ENCODE data around the gene ARSK. TPM values are rescaled to one million over a fixed set of nuclear protein-coding genes. Genes with fewer than 3 reads are reported as not detected.

ARSK gene
- total RNA-seq, 4 donors from 2014 or later: 11.0 to 19.9 (median 13.7) TPM

DNA sequence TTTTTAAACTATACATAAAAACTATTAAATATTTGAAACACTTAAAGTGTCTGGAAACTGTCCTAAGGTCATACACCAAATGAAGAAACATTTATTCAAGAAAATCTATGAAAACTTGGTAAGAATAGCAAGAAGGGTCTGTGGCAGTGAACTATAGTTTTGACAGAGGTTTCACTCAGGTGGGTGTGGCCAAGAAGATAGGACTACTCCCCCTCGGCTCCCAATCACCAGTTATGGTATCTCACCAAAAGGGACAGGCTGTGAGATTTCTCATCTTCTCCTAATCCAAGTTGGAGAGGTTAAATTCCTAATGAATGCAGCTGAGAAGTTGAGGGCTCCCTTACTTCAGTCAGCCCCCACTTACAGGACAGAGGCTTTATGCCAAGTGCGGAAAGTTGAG lies 2.9 kb downstream of the ARSK start:
- DNase-seq (ENCODE audit: low spot score in 2 of 2): no peak
- TF ChIP-seq EP300 (IDR thresholded peaks at IDR 0.05): no peak
- TF ChIP-seq, protein P1, sequence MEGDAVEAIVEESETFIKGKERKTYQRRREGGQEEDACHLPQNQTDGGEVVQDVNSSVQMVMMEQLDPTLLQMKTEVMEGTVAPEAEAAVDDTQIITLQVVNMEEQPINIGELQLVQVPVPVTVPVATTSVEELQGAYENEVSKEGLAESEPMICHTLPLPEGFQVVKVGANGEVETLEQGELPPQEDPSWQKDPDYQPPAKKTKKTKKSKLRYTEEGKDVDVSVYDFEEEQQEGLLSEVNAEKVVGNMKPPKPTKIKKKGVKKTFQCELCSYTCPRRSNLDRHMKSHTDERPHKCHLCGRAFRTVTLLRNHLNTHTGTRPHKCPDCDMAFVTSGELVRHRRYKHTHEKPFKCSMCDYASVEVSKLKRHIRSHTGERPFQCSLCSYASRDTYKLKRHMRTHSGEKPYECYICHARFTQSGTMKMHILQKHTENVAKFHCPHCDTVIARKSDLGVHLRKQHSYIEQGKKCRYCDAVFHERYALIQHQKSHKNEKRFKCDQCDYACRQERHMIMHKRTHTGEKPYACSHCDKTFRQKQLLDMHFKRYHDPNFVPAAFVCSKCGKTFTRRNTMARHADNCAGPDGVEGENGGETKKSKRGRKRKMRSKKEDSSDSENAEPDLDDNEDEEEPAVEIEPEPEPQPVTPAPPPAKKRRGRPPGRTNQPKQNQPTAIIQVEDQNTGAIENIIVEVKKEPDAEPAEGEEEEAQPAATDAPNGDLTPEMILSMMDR (IDR thresholded peaks at IDR 0.05): no peak
- no peak for TF ChIP-seq POLR2A (IDR thresholded peaks at IDR 0.05)
- H3K4me3 ChIP-seq: no peak overlapping the region
- no peaks in the 10 kb centered on the region for H3K9me3 ChIP-seq
- WGBS, 2 donors: 82 to 85% methylated on average over 2 of the region's 2 CpGs
- H3K27ac ChIP-seq: no peak overlapping the region
- H3K36me3 ChIP-seq: no peaks in the 10 kb centered on the region
- H3K4me1 ChIP-seq: peaks cover 0 to 23% (median 14%) of the 10 kb centered on the region in 4 donors
- H3K27me3 ChIP-seq: no peaks in the 10 kb centered on the region

DNA sequence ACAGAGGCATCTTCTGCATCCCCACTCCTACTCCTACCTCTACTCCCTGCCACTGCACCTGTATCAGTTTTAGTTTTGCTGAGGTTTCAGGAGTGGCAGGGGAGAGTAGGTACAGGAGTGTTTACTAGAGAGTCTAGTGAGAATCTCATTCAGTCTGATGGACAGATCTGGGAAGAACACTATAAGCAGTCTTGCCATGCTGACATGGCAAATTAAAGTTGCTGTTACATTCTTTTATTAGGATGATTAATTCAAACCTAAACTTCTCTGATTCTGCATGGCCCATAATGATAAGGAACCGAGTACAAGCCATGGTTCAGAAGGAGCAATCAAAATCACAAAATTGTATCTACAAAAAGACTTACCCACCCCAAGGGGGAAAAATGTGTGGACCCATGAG lies 7.4 kb downstream of the ARSK start:
- TF ChIP-seq POLR2A (IDR thresholded peaks at IDR 0.05) (no peak), EP300 (IDR thresholded peaks at IDR 0.05) (no peak)
- TF ChIP-seq, protein P1 (IDR thresholded peaks at IDR 0.05): no peak
- H3K27me3 ChIP-seq: no peaks in the 10 kb centered on the region
- 96 to 100% methylated on average over 1 of the region's 1 CpG for WGBS, 2 donors
- DNase-seq (ENCODE audit: low spot score in 2 of 2): no peak
- H3K9me3 ChIP-seq: no peaks in the 10 kb centered on the region
- no peak overlapping the region for H3K4me3 ChIP-seq
- H3K4me1 ChIP-seq: no peaks in the 10 kb centered on the region
- peaks cover 0 to 10% (median 0%) of the 10 kb centered on the region in 3 donors for H3K36me3 ChIP-seq
- no peak overlapping the region for H3K27ac ChIP-seq

DNA sequence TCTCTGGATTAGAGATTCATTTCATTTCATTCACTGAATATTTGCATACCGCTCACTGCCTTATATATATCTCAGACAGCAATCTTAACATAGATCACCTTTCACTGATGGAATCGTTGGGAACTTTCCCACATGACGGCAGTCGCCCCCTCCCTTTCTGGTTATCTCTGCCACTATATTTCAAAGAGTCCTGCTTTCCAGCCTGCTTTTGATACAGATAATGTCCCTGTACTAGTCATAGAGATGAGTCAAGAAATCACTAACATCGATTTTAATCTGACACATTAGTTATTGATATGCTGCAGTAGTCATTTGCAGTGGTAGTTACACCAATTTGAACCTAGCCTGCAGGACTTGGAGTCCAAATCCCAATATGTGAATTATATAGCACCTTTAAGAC lies 8.5 kb downstream of the ARSK start:
- H3K27ac ChIP-seq: no peak overlapping the region
- no peaks in the 10 kb centered on the region for H3K4me1 ChIP-seq
- WGBS, 2 donors: 92 to 94% methylated on average over 5 of the region's 5 CpGs
- H3K4me3 ChIP-seq: no peak overlapping the region
- TF ChIP-seq EP300 (IDR thresholded peaks at IDR 0.05) (no peak), POLR2A (IDR thresholded peaks at IDR 0.05) (no peak)
- TF ChIP-seq, protein P1 (IDR thresholded peaks at IDR 0.05): no peak
- H3K27me3 ChIP-seq: no peaks in the 10 kb centered on the region
- H3K9me3 ChIP-seq: no peaks in the 10 kb centered on the region
- no peak for DNase-seq (ENCODE audit: low spot score in 2 of 2)
- H3K36me3 ChIP-seq: peaks cover 0 to 20% (median 0%) of the 10 kb centered on the region in 3 donors

DNA sequence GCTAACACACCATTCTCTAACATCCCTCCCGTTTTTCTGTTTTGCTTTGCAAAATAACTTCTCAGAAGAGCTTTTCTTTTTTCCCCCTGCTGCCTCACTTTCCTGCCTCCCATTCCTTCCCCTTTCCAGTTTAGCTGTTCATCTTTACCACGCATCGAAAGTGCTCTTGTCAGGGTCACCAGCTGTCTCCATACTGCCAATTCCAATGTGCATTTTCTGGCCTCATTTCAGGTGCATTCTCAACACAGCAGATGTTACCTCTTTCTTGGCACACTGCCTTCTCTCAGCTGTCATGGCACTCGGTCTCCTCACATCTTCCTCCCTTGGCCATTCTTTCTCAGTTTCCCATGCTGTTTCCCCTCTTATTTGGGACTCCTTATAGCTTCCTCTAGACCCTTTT lies 9.5 kb downstream of the ARSK start:
- TF ChIP-seq EP300 (IDR thresholded peaks at IDR 0.05) (no peak), POLR2A (IDR thresholded peaks at IDR 0.05) (no peak)
- TF ChIP-seq, protein P1 (IDR thresholded peaks at IDR 0.05): no peak
- WGBS, 2 donors: 74 to 78% methylated on average over 4 of the region's 4 CpGs
- H3K36me3 ChIP-seq: peaks cover 0 to 31% (median 0%) of the 10 kb centered on the region in 3 donors
- no peak overlapping the region for H3K27ac ChIP-seq
- no peaks in the 10 kb centered on the region for H3K4me1 ChIP-seq
- no peaks in the 10 kb centered on the region for H3K9me3 ChIP-seq
- H3K27me3 ChIP-seq: no peaks in the 10 kb centered on the region
- no peak for DNase-seq (ENCODE audit: low spot score in 2 of 2)
- H3K4me3 ChIP-seq: no peak overlapping the region

DNA sequence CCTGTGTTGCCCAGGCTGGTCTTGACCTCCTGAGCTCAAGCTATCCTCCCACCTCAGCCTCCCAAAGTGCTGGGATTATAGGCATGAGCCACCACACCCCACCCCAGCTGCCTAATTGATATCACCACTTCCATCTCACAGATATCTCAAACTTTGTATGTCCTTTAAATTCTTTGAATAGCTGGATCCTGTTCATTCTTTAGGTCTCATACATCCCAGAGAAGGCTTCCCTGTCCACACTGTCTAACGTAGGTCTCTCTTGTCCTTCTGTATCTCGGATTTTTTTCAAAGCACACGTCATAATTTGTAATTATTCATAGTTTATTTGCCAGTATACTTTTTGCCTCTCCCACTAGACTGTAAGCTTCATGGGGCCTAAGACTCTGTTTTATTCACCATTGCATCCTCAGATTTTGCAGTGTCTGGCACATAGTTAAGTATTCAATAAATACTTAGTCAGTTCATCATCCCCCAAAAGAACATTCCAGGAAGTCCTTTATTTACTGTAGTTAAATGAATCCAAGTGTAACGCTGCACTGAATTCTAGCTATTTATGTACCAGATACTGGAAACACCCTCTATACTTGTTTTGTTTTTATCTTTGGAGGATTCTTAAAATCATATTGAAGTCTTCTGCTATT lies 10.5 kb downstream of the ARSK start:
- H3K27ac ChIP-seq: no peak overlapping the region

More for the DNA sequence above, 10.5 kb downstream of the ARSK start:
- Histone ChIP-seq H3K27me3 (no peaks in the 10 kb centered on the region), H3K9me3 (no peaks in the 10 kb centered on the region), H3K36me3 (peaks cover 0 to 34% (median 0%) of the 10 kb centered on the region in 3 donors), H3K4me1 (no peaks in the 10 kb centered on the region), H3K4me3 (no peak overlapping the region)
- 78 to 87% methylated on average over 4 of the region's 4 CpGs for WGBS, 2 donors
- DNase-seq (ENCODE audit: low spot score in 2 of 2): no peak
- TF ChIP-seq EP300 (IDR thresholded peaks at IDR 0.05): no peak
- TF ChIP-seq, protein P1 (IDR thresholded peaks at IDR 0.05): no peak
- no peak for TF ChIP-seq POLR2A (IDR thresholded peaks at IDR 0.05)

Data from tibial nerve (tissue), 4 donors.